ENCODE results near the gene FBRSL1.
"Not testable (repeated sequence)": the region's sequence is repeated elsewhere in the genome, so short reads cannot be mapped to it uniquely, and the experiment has no call there.

The FBRSL1 gene

GRCh38 chr12:132470397-132470796 is 19.6 kb upstream of the FBRSL1 start:
- no peak for DNase-seq

DNA sequence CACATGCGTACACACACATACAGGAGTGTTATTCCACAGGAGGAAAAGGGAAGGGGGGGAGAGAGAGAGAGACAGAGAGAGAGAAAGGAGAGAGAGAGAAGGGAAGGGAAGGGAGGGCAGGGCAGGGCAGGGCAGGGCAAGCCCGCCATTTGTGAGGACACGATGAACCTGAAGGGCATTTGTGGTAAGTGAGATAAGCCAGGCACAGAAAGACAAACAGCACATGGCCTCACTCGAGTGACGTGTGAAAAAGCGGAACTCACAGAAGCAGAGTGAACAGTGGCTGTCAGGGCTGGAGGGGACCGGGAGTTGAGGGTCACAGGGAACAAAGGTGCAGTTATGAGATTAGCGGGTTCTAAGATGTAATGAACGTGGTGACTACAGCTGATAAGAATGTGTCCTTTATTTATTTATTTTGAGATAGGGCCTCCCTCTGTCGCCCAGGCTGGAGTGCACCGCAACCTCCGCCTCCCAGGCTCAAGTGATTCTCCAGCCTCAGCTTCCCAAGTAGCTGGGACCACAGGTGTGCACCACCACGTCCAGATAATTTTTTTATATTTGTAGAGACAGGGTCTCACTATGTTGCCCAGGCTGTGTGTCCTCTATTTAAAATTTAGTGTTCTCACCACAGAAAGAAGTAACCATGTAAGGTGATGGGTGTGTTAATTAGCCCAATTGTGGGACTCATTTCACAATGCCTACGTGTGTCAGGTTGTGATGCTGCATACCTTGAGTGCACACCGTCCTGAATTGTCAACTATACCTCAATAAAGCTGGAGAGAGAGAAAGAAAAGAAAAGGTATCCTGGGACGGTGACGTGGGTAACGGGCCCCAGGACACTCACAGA is 18.7 kb upstream of the FBRSL1 start:
- no peak for DNase-seq

DNA sequence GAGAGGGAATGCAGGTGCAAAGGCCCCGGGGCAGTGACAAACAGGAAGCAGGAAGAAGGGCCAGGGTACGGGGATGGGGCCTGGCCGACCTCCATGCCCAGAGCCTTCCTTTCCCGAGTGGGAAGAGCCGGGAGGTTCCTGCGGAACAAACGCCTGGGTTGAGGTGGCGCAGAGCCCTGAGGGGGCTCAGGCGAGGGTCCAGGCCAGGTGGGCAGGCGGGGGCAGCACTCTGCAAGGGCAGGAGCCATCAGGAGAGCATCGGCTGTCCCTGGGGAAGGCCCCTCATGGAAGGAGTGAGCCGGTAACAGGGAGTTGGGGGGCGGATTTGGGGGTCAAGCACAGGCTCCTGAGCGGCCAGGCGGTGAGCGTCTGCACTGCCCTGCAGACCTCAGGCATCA is 18.1 kb upstream of the FBRSL1 start:
- DNase-seq, result no peak

DNA sequence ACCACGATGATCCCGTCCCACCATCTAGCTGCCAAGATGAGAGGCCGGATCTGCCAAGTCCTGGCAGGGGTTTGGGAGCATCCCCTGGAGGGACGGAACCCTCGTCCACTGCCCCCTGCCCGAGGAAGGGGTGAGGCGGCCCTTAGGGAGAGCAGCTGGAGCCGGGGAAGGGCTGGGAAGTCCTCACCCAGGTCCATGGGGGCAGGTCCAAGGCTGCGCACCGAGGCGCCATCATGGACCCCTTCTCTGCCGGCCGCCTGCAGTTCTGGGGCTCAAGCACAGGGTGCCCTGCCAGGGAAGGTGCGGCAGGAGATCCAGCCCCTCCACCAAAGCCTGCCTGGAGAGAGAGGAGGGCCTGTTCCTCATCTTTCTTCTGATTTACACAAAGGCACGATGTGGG is 17.6 kb upstream of the FBRSL1 start:
- no peak for DNase-seq

DNA sequence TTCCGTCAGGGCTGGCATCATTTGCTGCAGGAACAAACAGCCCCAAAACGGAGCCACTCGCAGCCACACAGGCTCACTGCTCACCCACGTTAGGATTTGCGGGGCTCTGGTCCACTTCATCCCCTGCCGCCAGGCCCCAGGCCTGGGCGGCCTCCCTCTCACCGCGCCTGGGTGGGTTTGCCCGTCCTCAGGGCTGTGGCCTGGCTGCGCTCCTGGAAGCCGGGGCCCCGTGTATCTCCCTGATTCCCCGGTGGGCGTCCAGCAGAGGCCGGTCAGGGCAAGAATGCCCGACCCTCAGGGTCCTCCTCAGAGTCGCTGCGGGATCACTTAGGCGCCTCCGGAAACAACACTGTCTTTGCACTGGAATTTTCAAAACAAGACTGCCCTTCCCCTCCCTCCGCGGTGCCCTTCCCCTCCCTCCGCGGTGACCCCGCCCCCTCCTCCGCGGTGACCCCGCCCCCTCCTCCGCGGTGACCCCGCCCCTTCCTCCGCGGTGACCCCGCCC is 15.7 kb upstream of the FBRSL1 start:
- DNase-seq, result no peak

- not testable (repeated sequence) for DNase-seq
Measured at GRCh38 chr12:132474799-132475303, 15.1 kb upstream of the FBRSL1 start.

DNA sequence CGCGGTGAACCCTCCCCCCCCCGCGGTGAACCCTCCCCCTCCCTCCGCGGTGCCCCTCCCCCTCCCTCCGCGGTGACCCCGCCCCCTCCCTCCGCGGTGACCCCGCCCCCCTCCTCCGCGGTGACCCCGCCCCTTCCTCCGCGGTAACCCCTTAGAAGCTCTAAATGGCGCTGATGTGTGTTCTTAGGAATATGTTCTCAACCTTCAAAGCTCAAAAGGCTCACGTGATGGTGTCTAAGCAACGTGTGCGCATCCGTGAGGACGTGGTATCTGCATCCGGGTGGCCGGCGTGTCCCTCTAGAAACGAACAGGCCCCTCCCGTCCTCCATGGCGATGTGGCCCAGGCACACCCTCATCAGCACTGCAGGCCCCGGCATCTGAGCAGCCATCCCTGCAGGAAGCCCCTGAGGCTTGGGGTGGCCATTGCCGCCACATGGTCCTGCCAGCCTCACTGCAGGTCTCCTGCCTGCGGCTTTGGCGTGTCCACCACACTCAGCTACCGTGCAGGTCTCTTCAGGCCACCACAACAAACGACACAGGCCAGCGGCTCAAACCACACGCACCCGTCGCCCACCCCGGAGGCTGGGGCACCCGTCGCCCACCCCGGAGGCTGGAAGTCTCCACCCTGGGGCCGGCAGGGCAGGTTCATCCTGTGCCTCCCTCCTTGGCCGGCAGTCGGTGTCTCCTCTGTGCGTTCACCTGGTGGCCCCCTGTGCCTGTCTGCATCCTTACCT is 14.5 kb upstream of the FBRSL1 start:
- DNase-seq, result no peak

DNA sequence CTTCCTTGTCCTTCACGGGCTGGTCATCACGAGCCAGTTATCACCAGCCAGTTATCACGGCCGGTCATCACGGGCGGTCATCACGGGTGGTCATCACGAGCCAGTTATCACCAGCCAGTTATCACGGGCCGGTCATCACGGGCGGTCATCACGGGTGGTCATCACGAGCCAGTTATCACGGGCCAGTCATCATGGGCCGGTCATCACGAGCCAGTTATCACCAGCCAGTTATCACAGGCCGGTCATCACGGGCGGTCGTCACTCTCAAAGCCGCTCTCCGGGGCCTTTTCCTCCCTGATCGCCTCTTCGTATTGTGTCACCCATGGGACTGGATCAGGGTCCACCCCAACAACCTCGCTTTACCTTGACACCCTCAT is 13.9 kb upstream of the FBRSL1 start:
- no peak for DNase-seq

DNA sequence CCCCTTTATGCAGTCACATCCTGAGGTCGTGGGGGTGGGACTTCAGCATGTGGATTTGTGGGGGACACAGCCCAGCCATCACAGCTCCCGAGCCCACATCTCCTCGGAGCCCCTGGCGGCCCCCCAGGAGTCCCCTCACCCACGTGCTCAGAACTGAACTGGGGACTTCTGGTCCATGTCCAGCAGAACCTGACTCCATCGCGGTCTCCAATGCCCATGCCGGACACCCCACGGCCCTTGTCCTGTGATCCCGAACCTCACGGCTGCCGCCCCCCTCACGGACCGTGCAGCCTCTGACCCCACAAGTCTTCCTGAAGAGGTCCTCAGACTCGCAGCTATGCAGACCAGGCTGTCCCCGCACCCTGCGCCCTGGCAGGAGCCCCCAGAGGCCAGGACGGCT is 13.5 kb upstream of the FBRSL1 start:
- no peak for DNase-seq

DNA sequence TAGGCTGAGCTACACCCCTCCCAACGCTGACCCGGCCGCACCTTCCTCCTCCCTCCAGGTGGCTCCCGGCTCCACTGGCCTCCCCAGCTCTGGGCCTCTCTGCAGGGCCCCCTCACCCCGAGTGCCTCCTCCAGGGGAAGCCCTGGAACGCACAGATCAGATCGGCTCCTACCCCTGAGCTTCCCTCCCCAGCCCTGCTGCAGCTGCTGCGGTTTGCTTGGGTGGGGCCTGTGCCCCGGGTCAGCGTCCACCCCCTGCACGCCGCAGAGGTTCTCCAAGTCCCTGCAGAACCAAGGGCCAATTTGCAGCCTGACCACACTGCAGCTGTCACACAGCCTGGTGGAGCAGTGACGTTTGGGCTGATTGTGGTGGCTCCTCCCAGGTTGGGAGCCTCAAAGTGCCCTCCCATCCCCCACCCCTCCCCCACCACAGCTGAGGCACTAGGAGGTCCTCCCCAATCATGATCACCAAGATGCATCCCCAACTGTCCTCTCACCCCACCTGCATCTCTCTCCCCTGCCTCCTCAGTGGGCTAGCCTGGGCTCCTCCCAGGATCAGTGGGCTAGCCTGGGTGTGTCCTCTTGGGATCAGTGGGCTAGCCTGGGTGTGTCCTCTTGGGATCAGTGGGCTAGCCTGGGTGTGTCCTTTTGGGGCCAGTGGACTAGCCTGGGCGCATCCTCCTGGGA is 12.8 kb upstream of the FBRSL1 start:
- DNase-seq, result no peak

GRCh38 chr12:132477703-132478432 is 12.1 kb upstream of the FBRSL1 start:
- no peak for DNase-seq

GRCh38 chr12:132478433-132478803 is 11.5 kb upstream of the FBRSL1 start:
- DNase-seq, result no peak

DNA sequence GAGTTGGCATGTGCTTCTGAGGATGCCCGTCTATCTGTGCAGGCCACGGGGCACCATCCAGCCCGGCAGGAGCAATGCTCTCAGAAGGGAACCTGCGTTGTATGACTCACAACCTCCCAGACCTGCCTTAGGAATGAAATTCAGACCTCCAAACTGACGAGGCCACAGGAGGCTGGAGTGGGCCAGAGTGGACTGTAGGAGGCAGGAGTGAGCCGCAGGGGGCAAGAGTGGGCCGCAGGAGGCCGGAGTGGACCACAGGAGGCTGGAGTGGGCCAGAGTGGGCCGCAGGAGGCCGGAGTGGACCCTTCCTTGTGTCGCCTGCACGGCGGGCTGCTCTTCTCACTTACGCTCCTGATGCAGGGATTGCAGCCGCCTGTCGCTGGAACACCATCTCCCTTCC is 11.1 kb upstream of the FBRSL1 start:
- DNase-seq, result no peak

DNA sequence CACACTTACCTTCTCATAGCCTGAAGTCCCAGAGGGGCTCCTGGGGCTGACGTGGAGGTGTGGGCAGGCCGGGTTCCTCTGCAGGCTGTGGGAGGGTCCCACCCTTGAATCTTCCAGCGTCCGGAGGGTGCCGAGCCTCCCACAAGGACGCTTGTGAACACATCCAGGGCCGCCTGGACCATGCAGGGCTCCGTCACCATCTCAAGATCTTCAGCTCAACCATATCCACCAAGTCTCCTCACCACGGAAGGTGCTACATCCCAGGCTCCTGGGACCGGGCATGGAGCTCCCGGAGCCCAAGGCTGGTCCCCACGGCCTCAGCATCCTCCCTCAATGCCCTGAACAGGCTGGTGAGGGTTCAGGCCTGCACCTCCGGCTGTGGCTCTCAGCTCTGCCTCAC is 10.7 kb upstream of the FBRSL1 start:
- DNase-seq, result no peak

GRCh38 chr12:132479938-132480622 is 9.9 kb upstream of the FBRSL1 start:
- DNase-seq, result no peak

DNA sequence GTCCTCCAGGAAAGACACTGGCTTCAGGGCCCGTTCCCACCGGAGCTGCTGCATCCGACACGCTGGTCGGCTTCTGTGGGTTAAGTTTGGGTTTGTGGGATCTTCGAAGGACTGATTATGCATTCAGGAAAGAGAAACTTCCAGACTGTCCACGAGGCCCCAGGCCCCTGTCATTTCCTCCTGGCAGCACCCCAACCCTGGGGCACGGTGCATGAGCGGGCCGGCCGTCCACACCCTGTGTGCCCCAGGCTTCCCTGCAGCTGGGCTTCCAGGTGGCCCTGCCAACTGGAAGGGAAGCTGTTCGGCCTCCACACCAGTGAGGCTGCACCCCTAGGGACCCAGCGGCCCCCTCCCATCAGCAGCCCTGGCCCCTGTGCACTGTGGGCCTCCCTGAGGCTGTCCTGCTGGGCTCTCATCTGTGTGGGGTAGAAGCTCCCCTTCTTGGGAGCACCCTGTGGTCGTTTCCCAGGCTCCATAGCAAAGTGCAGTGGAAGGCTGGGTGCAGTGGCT is 9.3 kb upstream of the FBRSL1 start:
- no peak for DNase-seq

DNA sequence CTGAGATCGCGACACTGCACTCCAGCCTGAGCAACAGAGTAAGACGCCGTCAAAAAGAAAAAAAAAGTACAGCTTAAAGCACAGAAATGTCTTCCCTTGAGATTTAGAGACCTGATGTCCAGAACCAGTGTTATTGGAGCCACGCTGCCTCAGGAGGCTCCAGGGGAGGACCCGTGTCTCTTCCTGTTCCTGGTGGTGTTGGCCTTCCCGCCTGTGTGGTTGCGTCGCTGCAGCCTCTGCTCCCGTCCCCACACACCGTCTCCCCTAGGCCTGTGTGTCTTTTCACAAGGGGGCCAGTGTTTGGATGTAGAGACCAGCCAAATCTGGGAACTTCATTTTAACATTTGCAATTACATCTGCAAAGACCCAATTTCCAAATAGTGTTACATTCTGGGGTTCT is 8.6 kb upstream of the FBRSL1 start:
- no peak for DNase-seq

- no peak for DNase-seq
Measured at GRCh38 chr12:132481771-132482745, 7.9 kb upstream of the FBRSL1 start.

DNA sequence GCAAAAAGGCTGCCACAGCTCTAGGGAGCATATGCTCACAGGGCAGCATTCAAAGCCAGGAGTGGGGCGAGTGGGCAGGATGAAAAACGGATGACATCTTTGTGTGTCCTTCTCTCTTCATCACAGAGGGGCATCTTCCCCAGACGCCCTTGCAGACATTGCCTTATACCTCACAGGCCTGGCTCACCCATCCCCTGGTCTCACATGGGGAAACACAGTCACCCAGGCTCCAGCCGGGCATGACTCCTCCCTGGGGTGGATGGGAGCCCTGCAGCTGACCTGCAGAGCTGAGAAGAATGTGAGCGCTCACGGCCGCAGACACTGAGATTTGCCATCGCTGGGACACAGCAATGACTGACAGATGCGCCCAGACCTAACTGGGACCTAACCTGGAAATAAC is 7.2 kb upstream of the FBRSL1 start:
- DNase-seq, result no peak
